Measurements from ENCODE around the gene SBNO2.

SBNO2 gene

GRCh38 chr19:1106841-1107660 lies 67.0 kb downstream of the SBNO2 start:
- no peak for DNase-seq (ENCODE audit: low spot score)

- no peak for DNase-seq (ENCODE audit: low spot score)
These were observed 67.9 kb downstream of the SBNO2 start for GRCh38 chr19:1105873-1106840.

DNA sequence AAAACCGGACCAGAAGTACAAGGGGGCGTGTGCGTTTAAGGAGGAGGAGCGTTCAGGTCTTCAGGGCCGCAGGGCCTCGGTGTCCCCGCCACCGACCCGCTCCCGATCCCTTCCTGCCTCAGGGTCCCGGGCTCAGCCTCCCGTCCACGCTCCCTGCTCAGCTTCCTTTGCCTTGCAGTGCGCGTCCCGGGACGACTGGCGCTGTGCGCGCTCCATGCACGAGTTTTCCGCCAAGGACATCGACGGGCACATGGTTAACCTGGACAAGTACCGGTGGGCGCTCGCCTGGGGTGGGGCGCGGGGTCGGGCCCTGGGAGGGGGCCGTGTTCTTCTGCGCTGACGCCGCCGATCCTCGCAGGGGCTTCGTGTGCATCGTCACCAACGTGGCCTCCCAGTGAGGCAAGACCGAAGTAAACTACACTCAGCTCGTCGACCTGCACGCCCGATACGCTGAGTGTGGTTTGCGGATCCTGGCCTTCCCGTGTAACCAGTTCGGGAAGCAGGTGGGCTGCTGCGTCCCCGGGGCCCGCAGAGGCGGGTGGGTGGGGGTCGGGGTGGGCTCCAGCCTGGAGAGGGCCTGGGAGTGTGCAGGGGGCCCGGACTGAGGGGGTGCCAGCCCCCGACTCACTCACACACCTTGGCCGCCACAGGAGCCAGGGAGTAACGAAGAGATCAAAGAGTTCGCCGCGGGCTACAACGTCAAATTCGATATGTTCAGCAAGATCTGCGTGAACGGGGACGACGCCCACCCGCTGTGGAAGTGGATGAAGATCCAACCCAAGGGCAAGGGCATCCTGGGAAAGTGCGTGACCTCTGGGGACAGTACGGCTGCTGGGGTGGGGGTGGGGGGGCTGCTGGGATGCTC lies 68.8 kb downstream of the SBNO2 start:
- DNase-seq (ENCODE audit: low spot score) = no peak

- DNase-seq (ENCODE audit: low spot score) = peak; percentile 82
These were observed 69.6 kb downstream of the SBNO2 start for GRCh38 chr19:1104311-1105007.

GRCh38 chr19:1103708-1104310 lies 70.3 kb downstream of the SBNO2 start, which contains the start of gene GPX4:
Gene GPX4 (plus strand): TSS chr19:1103994. CDS start chr19:1104044, 50 bp downstream.
- DNase-seq (ENCODE audit: low spot score) = peak; percentile 99

DNA sequence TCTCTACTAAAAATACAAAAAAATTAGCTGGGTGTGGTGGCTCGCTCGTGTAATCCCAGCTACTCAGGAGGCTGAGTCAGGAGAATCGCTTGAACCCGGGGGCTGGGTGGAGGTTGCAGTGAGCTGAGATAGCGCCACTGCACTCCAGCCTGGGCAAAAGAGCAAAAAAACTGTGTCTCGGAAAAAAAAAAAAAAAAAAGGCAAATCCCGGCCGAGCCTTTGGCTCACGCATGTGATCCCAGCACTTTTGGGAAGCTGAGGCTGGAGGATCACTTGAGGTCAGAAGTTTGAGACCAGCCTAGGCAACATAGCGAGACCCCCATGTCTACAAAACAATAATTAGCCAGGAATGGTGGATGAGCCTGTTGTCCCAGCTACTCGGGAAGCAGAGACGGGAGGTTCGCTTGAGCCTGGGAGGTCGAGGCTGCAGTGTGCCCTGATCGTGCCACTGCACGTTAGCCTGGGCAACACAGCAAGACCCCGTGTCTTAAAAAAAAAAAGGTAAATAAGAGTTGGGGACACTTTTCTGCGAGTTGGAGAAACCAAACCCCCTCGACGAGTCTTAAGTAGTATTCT lies 70.8 kb downstream of the SBNO2 start:
- DNase-seq (ENCODE audit: low spot score) = no peak

- DNase-seq (ENCODE audit: low spot score) = no peak
These were observed 71.5 kb downstream of the SBNO2 start for GRCh38 chr19:1102407-1103131.

GRCh38 chr19:1101337-1101698 lies 72.8 kb downstream of the SBNO2 start:
- no peak for DNase-seq (ENCODE audit: low spot score)

DNA sequence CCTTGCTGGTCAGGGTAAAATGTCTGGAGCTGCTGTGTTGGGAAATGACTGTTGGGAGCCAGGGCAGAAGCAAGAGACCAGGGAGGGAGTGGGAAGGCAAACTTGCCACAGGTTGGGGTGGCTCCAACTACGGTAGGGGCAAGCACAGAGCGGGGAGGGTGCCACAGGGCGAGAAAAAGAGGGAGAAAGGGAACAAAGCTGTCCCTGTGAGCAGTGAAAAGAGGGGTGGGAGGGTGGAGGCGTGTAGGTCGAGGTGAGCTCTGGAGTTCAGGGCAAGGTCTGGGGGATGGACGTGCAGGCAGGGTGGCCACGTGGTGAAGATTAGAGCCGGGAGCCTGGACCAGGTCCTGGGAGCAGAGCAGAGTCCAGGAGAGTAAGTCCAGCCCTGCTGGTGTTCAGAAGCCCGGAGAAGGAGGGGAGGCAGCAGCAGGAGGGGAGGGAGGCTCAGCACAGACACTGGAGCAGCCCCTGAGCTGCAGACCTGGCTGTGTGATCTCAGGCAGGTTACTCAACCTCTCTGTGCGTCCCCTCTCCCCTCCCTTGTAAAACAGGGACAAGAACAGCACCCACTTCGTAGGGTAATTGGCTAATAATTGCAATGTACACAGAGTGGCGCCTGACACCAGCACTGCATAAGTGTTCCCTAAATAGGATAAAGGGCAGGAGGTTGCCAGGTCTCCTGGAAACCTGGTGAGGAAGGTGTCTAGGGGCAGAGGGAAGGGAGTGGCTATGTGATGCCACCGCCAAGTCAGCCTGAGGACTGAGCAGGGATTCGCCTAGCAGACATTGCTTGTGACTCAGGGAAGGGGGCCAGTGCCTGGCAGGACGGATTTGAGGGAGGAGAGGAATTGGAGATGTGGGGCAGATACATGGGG lies 75.7 kb downstream of the SBNO2 start:
- no peak for DNase-seq (ENCODE audit: low spot score)

- no peak for DNase-seq (ENCODE audit: low spot score)
These were observed 76.3 kb downstream of the SBNO2 start for GRCh38 chr19:1097810-1098176.

DNA sequence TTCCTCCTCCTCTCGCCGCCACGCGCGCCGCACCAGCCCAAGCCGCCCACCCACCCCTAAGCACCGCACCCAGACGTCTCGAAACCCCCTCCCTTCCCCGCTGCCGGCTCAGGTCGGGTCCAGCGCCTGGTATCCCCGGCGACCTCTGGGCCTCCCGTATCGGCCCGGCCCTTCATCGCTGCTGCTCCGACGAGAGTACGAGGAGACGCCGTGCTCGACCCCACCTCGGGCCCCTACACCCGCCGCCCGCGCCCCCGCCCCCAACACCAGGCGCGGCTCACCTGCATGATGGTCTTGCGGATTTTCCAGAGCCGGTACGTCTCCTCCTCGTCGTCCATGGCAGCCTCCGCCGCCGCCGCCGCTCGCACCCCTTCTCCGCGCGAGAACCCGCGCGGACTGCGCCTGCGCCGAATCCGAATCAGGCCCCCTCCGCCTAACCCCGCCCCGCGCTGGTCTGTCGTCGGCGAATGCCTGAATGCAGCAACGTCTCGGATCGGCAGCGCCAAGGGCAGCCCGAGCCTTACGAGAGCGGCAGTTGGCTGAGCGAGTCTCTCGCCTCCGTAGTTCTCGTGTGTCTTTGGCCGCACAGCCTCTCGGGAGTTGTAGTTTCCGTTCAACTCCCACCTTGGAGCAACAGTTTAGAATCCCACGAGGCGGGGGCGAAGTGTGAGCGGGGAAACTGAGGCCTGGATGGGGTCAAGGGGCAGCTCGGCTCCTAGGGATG lies 78.9 kb downstream of the SBNO2 start, which contains the start of gene POLR2E:
Gene POLR2E (minus strand): TSS at position 398 of the 724 bp plus-strand sequence. CDS start 60 bp downstream, at position 338.
- DNase-seq (ENCODE audit: low spot score) = peak; percentile 97

- DNase-seq (ENCODE audit: low spot score) = no peak
These were observed 79.5 kb downstream of the SBNO2 start for GRCh38 chr19:1094655-1094977.

- no peak for DNase-seq (ENCODE audit: low spot score)
These were observed 80.1 kb downstream of the SBNO2 start for GRCh38 chr19:1093811-1094553.

DNA sequence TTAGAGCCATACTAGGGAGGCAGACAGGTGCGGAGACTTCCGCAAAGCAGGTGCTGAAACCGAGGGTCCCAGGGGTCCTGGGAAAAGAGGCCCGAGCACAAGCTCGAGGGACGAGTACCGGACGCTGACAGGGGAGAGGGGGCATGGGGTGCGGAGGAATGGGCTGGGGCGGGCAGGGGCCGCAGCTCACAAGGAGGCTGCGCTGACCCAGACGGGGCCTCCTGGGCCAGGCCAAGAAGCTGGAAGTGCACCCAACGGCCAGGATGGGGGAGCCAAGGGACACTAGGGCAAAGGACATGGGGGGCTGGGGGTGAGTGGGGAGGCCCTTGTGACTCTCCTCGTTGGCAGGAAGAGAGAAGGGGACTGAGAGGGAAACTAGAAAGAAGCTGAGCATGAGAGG lies 80.7 kb downstream of the SBNO2 start:
- no peak for DNase-seq (ENCODE audit: low spot score)

DNA sequence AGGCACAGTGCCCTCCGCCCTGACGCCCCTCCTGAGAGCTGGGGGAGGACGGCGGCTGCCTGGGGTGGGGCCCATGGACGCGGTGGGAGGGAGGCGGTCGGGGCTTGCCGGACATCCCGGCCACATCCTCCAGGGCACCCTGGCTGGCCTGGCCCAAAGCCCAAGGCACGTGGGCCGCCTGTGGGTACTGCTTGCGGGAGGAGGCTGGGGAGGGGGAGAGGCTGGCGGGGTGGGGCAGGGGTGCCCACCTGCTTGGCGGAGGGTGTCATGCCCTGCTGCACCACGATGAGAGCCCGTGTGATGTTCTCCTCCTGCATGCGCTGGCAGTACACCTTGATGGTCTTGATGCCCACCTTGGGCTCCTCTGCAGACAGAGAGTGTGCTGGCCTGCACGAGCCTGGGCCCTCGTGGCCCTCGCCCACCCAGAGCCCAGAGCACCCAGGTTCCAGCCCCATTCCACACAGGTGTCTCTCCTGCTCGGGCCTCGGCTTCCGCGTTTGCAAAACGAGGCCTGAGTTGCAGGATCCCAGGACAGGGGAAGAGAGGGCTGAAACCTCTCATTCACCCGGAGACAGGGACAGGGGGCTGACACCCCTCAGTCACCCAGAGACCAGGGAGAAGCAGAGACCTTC lies 82.4 kb downstream of the SBNO2 start:
- DNase-seq (ENCODE audit: low spot score) = no peak

DNA sequence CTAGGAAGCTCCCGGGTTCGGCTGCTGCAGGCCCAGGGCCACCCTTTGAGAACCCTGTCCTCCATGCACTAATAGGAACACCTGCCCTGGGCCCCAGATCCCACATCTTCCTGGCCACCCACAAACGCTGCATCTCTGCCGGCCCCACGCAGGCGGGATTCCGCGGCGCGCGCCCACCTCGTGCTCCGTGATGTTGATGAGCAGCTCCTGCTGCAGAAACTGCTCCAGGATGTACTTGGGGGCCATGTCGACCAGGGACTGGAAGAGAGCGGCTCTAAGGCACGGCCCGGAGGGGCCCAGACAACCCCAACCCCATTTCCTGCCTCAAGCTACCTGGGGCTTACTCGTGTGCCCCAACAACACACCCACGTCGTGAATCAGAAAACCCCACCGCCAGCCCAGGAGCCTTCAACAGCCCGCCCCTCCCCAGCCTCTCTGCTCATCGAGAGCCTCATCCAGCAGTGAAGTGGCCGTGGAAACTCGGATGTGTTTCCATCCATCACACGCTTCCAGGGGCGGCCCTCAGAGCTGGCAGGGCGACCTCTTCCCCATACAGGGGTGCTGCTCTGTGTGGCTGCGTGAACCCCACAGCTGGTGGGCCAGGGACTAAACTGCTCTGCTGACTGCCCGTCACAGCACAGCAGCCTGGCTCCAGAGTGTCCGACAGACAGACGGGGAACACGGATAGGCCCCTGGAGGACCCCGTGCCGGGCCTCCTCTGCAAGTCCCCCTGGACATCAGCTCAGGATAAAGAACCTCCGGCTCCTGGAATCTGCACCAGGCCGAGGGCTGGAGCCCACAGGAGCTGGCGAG lies 83.1 kb downstream of the SBNO2 start:
- DNase-seq (ENCODE audit: low spot score) = no peak

Data from NAMALWA (cell line).